NB4 (cell line): Measurements from ENCODE around the gene TST.

ENCODE experiments used
- DNase-seq: peaks from one replicate; pipeline ENCODE4 v3.0.0; 2010; ENCODE audit warnings: low read depth
- H3K4me3 ChIP-seq: one replicate; pipeline ENCODE4 v1.5.1; 2011; ENCODE audit warnings: mild to moderate bottlenecking, low read depth, low read length, moderate library complexity
- MYC ChIP-seq: IDR thresholded peaks from 2 replicates; pipeline ENCODE4 v1.6.1; 2011; ENCODE audit warnings: low read depth, low read length
- POLR2A ChIP-seq: IDR thresholded peaks from 2 replicates; pipeline ENCODE4 v1.6.1; 2011; ENCODE audit warnings: mild to moderate bottlenecking; ENCODE audit not compliant: insufficient read length; ENCODE audit errors: extremely low read depth
- TF ChIP-seq, protein P1 (sequence below): IDR thresholded peaks from one replicate; pipeline ENCODE4 v1.5.1; 2012; ENCODE audit warnings: low read depth, low read length
- TF ChIP-seq, protein P2 (sequence below): IDR thresholded peaks from 2 replicates; pipeline ENCODE4 v1.6.1; 2011; ENCODE audit warnings: low read depth, low read length

TST gene

DNA sequence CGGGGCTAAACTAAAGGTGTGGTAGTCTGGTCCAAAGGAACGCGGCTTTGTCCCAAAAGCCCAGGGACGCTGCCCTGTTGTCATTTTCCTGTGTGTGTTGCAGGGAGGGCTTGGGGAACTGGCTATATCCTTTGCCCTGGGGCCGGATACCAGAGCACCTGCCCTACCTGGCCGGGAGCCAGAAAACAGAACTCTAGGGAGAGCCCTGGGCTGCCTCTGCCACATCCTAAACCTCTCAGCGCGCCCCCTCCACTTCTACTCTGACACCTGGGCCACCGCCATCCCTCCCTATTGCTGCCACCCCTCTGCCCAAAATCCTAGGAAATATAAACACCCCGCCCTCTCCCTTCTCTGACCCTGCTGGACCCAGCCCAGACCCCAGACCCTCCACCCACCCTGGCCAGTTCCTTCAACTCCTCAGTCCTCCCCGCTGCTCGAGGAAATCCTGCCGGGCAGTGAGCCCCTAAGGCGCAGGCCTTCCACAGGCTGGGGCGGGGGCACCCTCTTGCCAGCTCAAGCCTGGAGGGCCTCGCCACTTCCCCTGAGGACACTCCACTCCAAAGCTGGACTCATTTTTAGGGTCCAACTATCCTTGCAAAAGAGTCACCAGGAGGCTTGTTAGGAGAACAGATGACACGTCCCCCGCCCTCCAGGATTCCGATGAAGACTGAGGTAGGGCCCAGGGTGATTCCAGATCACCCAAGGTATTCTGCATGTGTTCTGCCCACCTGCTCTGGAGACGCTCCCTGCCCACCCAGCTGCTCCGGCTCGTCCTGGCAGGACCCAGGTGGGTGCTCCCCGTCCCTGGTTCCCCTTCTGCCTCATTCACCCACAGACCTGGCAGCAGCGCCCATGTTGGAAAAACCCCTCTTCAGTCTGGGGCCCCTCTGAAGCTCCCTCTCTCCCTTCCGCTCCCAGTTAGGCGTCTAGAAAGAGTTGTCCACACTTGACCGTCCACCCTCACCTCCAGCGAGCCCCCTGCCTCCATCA lies 44.5 kb upstream of the TST start:
- no peak for DNase-seq
- no peak overlapping the region for H3K4me3 ChIP-seq
- TF ChIP-seq, protein P1, sequence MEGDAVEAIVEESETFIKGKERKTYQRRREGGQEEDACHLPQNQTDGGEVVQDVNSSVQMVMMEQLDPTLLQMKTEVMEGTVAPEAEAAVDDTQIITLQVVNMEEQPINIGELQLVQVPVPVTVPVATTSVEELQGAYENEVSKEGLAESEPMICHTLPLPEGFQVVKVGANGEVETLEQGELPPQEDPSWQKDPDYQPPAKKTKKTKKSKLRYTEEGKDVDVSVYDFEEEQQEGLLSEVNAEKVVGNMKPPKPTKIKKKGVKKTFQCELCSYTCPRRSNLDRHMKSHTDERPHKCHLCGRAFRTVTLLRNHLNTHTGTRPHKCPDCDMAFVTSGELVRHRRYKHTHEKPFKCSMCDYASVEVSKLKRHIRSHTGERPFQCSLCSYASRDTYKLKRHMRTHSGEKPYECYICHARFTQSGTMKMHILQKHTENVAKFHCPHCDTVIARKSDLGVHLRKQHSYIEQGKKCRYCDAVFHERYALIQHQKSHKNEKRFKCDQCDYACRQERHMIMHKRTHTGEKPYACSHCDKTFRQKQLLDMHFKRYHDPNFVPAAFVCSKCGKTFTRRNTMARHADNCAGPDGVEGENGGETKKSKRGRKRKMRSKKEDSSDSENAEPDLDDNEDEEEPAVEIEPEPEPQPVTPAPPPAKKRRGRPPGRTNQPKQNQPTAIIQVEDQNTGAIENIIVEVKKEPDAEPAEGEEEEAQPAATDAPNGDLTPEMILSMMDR = no peak
- no peak for TF ChIP-seq POLR2A
- TF ChIP-seq, protein P2, sequence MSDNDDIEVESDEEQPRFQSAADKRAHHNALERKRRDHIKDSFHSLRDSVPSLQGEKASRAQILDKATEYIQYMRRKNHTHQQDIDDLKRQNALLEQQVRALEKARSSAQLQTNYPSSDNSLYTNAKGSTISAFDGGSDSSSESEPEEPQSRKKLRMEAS = no peak
- no peak for TF ChIP-seq MYC

DNA sequence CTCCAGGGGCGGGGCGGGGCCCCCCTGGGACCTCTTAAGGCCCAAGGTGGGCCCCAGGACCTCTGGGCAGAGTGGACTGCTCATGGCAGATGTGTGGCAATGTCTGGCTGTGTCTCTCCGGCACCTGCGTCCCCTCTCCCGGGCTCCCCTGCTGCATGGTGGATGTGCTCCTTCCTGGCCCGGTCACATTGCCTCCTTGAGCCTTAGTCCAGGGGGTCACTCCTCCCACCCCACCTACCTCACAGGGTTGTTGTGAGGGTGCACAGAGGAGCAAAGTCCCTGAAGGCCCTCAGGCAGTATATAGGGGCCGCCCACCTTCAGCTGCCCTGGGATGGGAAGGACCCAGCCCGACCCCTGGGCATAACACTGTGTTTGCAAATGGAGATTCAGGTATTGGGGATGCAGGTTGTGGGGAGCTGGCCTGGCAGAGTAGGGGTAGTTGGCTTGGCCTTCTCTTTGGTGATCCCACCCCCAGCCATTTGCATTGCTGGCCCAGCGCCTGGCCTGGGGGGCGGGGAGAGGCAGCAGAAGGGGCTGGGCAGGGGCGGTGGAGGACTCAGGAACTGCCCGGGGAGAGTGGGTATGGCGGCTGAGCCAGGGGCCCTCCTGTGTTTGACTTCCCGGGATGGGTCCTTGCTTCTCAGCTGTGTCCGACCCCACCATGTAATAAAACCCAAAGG lies 43.6 kb upstream of the TST start:
- TF ChIP-seq, protein P1 = no peak
- TF ChIP-seq, protein P2 = no peak
- TF ChIP-seq POLR2A = no peak
- H3K4me3 ChIP-seq = no peak overlapping the region
- DNase-seq = no peak

DNA sequence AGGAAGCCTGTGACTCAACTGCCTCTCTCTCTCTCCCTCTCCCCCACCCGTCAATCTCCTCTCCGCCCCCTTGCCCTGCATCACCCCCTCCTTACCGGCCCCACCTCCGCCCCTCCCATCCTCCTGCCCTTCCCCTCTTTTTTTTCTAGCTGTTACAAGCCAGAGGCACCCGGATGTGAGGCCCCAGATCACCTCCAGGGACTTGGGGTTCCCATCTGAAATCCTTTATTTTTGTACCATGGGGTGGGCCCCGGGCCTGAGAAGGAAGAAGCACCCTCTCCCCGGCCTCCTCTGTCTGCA lies 43.1 kb upstream of the TST start:
- TF ChIP-seq, protein P2 = no peak
- TF ChIP-seq POLR2A = no peak
- TF ChIP-seq, protein P1 = no peak
- no peak for TF ChIP-seq MYC
- no peak overlapping the region for H3K4me3 ChIP-seq
- no peak for DNase-seq

DNA sequence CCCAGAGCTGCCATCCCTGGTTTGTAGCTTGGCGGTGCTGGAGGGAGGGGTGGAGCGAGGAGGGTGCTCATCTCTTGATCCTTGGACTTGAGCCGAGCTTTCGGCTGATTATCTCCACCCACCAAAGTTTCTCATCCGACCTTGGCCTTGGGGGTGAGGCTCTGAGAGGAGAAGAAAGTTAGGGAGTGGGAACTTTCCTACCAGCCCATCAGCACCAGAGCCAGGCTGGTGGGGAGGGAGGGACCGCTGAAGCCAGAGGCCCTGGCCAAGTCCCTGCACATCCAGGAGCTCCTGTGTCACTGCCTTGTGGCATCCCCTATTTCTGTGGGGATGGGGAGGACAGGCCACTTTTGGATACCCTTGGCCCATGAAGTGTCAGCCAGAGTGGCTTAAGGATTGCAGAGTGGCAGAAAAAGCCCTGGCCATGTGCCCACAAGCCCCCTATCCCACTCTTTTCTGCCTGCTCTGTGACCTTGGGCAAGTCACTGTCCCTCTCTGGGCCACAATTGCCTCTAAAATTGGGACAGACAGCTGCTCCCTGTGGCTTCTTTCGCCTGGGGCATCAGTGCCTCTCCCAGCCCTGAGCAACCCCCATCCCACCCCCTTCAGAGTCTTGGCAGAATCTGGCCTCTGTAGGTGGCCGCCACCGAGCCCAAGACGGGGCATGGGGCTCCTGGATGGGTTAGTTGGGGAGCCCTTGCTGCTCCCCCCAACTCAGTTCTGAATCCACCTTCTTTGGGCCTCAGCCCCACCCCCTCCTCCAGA lies 42.5 kb upstream of the TST start:
- no peak overlapping the region for H3K4me3 ChIP-seq
- DNase-seq = no peak
- TF ChIP-seq, protein P2 = no peak
- no peak for TF ChIP-seq POLR2A
- TF ChIP-seq, protein P1 = no peak
- TF ChIP-seq MYC = no peak

DNA sequence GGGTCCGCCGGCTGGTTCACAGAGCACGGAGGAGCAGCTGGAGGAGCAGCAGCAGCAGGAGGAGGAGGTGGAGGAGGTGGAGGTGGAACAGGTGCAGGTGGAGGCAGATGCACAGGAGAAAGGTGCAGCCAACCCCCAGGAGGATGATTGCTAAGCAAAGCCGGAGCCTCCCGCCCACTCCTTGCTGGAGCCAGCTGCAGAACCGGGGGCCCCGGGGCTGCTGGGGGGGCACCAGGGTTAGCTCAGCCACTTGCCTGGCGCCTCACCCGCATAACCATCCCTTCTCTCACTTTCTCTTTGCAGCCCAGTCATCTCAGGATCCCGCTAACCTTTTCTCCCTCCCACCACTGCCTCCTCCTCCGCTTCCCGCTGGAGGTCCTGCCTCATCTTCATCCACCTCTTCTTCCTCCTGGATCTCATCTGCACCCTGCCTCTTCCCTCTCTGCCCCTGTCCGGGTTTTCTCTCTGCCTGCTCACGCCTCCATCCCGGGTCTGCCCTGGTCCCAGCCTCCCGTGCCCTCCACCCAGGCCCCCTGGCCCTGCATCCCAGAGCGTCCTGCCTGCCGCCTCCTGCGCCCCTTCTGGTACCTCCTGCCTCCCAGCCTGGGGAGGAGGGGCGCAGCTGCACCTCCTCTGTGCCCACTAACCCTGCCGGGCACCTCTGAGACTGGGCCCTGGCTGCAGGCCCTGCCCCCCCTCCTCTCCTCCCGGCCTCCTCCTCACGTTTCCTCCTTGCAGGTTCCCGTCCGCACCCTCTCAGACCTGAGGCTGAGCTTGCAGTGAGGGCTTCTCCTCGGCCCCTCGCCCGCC lies 41.8 kb upstream of the TST start:
- no peak for DNase-seq
- no peak overlapping the region for H3K4me3 ChIP-seq
- TF ChIP-seq, protein P1 = no peak
- TF ChIP-seq POLR2A (no peak), MYC (no peak)
- TF ChIP-seq, protein P2 = no peak
